Neural progenitor cell (in vitro differentiated cells): Measurements from ENCODE around the gene INTS1.

ENCODE experiments used
- CTCF ChIP-seq: fragments of 200-600 bp; sonication (generic); IDR thresholded peaks from 2 replicates; pipeline ENCODE4 v1.5.1; 2017; ENCODE audit warnings: antibody characterized with exemption, mild to moderate bottlenecking
- EZH2 ChIP-seq: fragments of 200-600 bp; sonication (generic); IDR thresholded peaks from 2 replicates; pipeline ENCODE4 v1.6.1; 2017; ENCODE audit warnings: antibody characterized with exemption, mild to moderate bottlenecking, moderate library complexity

GRCh38 chr7:1537535-1538412 lies 33.6 kb upstream of the INTS1 start:
- TF ChIP-seq CTCF (no peak), EZH2 (no peak)
